Measurements from ENCODE around the gene MAPK10.

The MAPK10 gene

DNA sequence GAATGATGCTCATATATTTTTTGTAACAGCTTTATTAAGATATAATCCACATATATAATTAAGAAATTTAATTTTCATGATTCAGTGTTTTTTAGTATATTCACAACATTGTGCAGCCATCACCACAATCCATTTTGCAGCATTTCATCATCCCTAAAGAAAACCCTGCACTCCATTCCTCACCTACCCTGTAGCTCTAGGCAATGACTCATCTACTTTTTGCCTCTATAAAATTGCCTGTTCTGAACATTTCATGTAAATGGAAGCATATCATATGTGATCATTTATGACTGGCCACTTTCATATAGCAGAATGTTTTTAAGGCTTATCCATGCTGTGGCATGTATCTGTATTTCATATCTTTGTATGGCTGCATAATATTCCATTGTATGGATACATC is 339.9 kb downstream of the MAPK10 start:
- TF ChIP-seq, protein P1, sequence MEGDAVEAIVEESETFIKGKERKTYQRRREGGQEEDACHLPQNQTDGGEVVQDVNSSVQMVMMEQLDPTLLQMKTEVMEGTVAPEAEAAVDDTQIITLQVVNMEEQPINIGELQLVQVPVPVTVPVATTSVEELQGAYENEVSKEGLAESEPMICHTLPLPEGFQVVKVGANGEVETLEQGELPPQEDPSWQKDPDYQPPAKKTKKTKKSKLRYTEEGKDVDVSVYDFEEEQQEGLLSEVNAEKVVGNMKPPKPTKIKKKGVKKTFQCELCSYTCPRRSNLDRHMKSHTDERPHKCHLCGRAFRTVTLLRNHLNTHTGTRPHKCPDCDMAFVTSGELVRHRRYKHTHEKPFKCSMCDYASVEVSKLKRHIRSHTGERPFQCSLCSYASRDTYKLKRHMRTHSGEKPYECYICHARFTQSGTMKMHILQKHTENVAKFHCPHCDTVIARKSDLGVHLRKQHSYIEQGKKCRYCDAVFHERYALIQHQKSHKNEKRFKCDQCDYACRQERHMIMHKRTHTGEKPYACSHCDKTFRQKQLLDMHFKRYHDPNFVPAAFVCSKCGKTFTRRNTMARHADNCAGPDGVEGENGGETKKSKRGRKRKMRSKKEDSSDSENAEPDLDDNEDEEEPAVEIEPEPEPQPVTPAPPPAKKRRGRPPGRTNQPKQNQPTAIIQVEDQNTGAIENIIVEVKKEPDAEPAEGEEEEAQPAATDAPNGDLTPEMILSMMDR (IDR thresholded peaks at IDR 0.05; ENCODE audit: control insufficient read depth, insufficient read depth, low read depth, low read length, missing control alignments), result no peak
- no peak for DNase-seq (ENCODE audit: low read depth)

DNA sequence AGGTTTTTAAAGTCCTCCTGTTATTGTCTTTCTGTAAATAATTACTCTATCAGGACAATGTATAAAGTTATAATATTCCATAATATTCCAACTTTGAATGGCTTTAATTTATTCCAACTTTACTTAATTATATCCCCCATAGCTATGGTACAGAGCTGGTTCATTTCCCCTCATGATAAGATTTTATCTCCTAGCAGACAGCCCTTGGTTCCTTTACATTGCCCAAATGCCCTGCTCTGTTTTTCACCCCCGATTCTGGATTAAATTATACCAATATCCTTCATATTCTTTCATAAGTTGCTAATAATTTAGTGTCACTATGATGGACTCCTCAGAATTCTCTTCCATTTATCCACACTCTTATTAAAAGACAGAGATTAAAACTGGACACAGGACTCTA is 340.5 kb downstream of the MAPK10 start:
- DNase-seq (ENCODE audit: low read depth), result no peak
- no peak overlapping the region for H3K4me3 ChIP-seq (ENCODE audit: control insufficient read depth, low read depth, low read length)
- TF ChIP-seq, protein P1 (IDR thresholded peaks at IDR 0.05; ENCODE audit: control insufficient read depth, insufficient read depth, low read depth, low read length, missing control alignments), result no peak

More for the DNA sequence above, 339.9 kb downstream of the MAPK10 start:
- no peak overlapping the region for H3K4me3 ChIP-seq (ENCODE audit: control insufficient read depth, low read depth, low read length)

DNA sequence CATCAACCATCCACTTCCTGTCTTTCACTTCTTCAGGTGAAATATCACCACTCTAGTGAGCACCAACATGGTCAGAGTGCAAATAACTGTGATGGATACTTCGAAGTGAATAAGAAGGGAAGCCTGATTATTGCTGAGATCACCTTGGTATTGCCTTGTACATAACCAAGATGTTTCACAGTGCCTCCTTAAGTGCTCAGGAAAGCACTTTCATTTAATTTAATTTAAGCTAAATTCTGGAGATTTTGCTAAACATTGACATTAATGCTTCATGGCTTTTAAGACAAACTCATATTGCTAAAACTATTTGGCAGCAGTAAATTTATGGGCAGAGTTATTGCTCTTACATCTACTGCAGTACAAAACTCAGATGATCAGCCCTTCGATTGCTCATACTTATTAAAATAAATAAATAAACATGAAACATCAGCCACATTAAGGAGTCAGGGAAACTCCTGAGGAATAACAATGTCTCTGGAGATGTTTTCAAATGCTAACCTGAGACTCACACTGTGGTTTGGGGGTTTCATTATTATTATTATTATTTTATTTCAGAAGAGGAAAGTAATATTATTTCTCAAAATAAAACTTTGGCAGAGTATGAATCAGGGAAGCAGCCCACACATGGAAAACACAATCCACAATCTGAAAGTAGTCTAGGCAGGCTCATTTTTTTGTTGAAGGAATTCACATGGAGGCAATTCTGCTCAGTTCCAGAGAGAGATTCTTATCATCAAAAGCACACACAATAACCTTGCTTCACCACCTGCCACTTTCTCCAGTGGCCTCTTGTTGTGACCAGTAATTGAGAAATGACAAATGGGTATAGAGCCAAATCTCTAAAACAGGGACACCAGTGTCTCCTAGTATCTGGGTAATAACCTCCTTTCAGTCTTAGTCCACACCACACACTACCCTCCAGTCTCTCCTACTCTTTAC is 344.2 kb downstream of the MAPK10 start:
- no peak for DNase-seq (ENCODE audit: low read depth)
- TF ChIP-seq, protein P1 (IDR thresholded peaks at IDR 0.05; ENCODE audit: control insufficient read depth, insufficient read depth, low read depth, low read length, missing control alignments), result no peak
- H3K4me3 ChIP-seq (ENCODE audit: control insufficient read depth, low read depth, low read length), result no peak overlapping the region

DNA sequence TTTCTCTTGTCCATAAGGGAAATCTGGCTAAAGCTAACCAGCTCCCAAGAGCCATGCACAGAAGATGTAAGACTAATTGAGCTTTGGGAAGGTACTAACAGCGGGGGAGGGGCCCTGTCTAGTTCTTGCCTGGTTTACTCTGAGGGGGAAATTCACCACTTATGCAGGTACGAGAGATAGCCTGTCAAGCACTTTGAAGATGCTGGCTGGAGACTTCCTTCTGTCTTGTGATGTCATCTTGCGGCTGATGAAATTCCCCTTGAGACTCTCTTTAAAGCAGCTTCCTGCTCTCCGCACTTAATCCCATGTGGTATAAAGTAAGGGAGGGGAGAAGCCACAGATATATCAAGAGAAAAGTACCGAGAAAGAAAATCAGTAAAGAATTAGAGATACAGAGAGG is 345.3 kb downstream of the MAPK10 start:
- TF ChIP-seq, protein P1 (IDR thresholded peaks at IDR 0.05; ENCODE audit: control insufficient read depth, insufficient read depth, low read depth, low read length, missing control alignments), result no peak
- H3K4me3 ChIP-seq (ENCODE audit: control insufficient read depth, low read depth, low read length), result no peak overlapping the region
- DNase-seq (ENCODE audit: low read depth), result no peak

DNA sequence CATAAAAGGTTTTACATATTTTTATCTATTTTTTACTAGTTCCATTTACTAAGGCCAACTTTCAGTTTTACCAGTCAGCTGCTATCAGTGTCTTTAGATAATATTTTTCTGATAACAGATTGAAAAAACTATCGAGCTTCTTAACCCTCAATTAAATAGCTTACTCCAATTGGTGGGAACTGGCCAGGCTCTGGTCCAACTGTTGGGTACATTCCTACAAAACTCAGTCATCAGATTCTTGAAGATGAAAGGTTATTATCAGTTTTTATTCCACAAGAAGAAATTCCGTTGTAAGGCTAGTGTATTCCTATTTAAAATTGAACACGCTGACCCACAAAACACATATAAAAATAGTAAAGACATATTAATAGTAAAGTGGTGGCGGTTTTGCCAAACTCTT is 346.2 kb downstream of the MAPK10 start:
- DNase-seq (ENCODE audit: low read depth), result no peak
- TF ChIP-seq, protein P1 (IDR thresholded peaks at IDR 0.05; ENCODE audit: control insufficient read depth, insufficient read depth, low read depth, low read length, missing control alignments), result no peak
- H3K4me3 ChIP-seq (ENCODE audit: control insufficient read depth, low read depth, low read length), result no peak overlapping the region

DNA sequence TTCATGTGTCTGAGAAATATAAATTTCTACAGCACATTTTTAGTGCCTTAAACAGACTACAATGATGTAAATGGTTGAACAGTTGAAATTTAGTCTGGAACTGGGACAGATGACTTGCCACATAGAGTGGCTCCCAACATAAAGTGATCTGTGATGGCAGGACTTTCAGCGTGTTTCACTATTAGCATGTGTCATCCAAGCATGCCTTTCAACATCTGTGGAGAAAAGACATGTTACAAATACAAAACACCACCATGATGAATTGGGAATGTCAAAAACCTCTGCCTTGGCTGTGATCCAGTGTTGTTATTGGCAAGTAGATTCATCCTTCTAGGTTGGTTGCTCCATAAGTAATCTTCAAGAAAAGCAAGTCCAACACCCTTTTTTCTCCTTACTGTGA is 348.7 kb downstream of the MAPK10 start:
- DNase-seq (ENCODE audit: low read depth), result peak; percentile 92
- no peak overlapping the region for H3K4me3 ChIP-seq (ENCODE audit: control insufficient read depth, low read depth, low read length)
- TF ChIP-seq, protein P1 (IDR thresholded peaks at IDR 0.05; ENCODE audit: control insufficient read depth, insufficient read depth, low read depth, low read length, missing control alignments), result no peak
